Measurements from ENCODE around the gene ANTXR1. TPM values are rescaled to one million over a fixed set of nuclear protein-coding genes. Genes with fewer than 3 reads are reported as not detected.

Gene ANTXR1
- total RNA-seq, 1 donor from 2014 or later: not detected

GRCh38 chr2:69067866-69068265 is 54.9 kb downstream of the ANTXR1 start:
- DNase-seq (no peak), ATAC-seq (ENCODE audit: low read depth) (no peak)
- CTCF ChIA-PET: no interaction called here
- no peak for TF ChIP-seq CTCF (IDR thresholded peaks at IDR 0.05)
- H3K4me1 Mint-ChIP-seq: no peaks in the 10 kb centered on the region
- H3K36me3 Mint-ChIP-seq (ENCODE audit: low read depth): no peaks in the 10 kb centered on the region
- H3K4me3 Mint-ChIP-seq: no peak overlapping the region
- H3K9me3 Mint-ChIP-seq: peaks cover 3% of the 10 kb centered on the region
- intact Hi-C loops (cut with micrococcal nuclease): no loop called here
- H3K27me3 Mint-ChIP-seq: peaks cover 5% of the 10 kb centered on the region
- POLR2A ChIA-PET: no interaction called here
- no peak overlapping the region for H3K27ac Mint-ChIP-seq

- H3K4me1 Mint-ChIP-seq: no peaks in the 10 kb centered on the region
- no peaks in the 10 kb centered on the region for H3K9me3 Mint-ChIP-seq
- CTCF ChIA-PET: no interaction called here
- H3K27ac Mint-ChIP-seq: no peak overlapping the region
- TF ChIP-seq CTCF (IDR thresholded peaks at IDR 0.05): no peak
- no peak overlapping the region for H3K4me3 Mint-ChIP-seq
- POLR2A ChIA-PET: no interaction called here
- intact Hi-C loops (cut with micrococcal nuclease): no loop called here
- ATAC-seq (ENCODE audit: low read depth) (no peak), DNase-seq (no peak)
- no peaks in the 10 kb centered on the region for H3K36me3 Mint-ChIP-seq (ENCODE audit: low read depth)
- H3K27me3 Mint-ChIP-seq: peaks cover 7% of the 10 kb centered on the region
Observed at GRCh38 chr2:69070969-69071368, 58.0 kb downstream of the ANTXR1 start.

GRCh38 chr2:69073928-69074570 is 61.1 kb downstream of the ANTXR1 start:
- no peaks in the 10 kb centered on the region for H3K9me3 Mint-ChIP-seq
- H3K27me3 Mint-ChIP-seq: peaks cover 10% of the 10 kb centered on the region
- no peaks in the 10 kb centered on the region for H3K4me1 Mint-ChIP-seq
- CTCF ChIA-PET: no interaction called here
- no peak for DNase-seq
- no peak overlapping the region for H3K27ac Mint-ChIP-seq
- intact Hi-C loops (cut with micrococcal nuclease): no loop called here
- H3K4me3 Mint-ChIP-seq: no peak overlapping the region
- POLR2A ChIA-PET: no interaction called here
- TF ChIP-seq CTCF (IDR thresholded peaks at IDR 0.05): no peak
- no peak for ATAC-seq (ENCODE audit: low read depth)
- H3K36me3 Mint-ChIP-seq (ENCODE audit: low read depth): no peaks in the 10 kb centered on the region

- H3K27me3 Mint-ChIP-seq: peaks cover 17% of the 10 kb centered on the region
- DNase-seq (no peak), ATAC-seq (ENCODE audit: low read depth) (no peak)
- no peaks in the 10 kb centered on the region for H3K36me3 Mint-ChIP-seq (ENCODE audit: low read depth)
- POLR2A ChIA-PET: no interaction called here
- intact Hi-C loops (cut with micrococcal nuclease): no loop called here
- H3K4me3 Mint-ChIP-seq: no peak overlapping the region
- no peaks in the 10 kb centered on the region for H3K4me1 Mint-ChIP-seq
- TF ChIP-seq CTCF (IDR thresholded peaks at IDR 0.05): no peak
- H3K9me3 Mint-ChIP-seq: no peaks in the 10 kb centered on the region
- H3K27ac Mint-ChIP-seq: no peak overlapping the region
- CTCF ChIA-PET: no interaction called here
Observed at GRCh38 chr2:69074918-69075317, 61.9 kb downstream of the ANTXR1 start.

- no peak for TF ChIP-seq CTCF (IDR thresholded peaks at IDR 0.05)
- intact Hi-C loops (cut with micrococcal nuclease): no loop called here
- Mint-ChIP-seq H3K4me3 (no peak overlapping the region), H3K9me3 (no peaks in the 10 kb centered on the region), H3K4me1 (no peaks in the 10 kb centered on the region), H3K36me3 (ENCODE audit: low read depth) (no peaks in the 10 kb centered on the region), H3K27me3 (peaks cover 17% of the 10 kb centered on the region), H3K27ac (no peak overlapping the region)
- POLR2A ChIA-PET: no interaction called here
- ATAC-seq (ENCODE audit: low read depth) (no peak), DNase-seq (no peak)
- CTCF ChIA-PET: no interaction called here
Observed at GRCh38 chr2:69075486-69075885, 62.5 kb downstream of the ANTXR1 start.

Measured in activated B cell treated with CpG ODN at 0.5 μM for 24 hours (primary cell).